Activated CD4-positive, alpha-beta T cell treated with anti-CD3 and anti-CD28 coated beads for 36 hours (primary cell): ENCODE results near the gene AGRP. TPM values are rescaled to one million over a fixed set of nuclear protein-coding genes. Genes with fewer than 3 reads are reported as not detected.

Experiments used
- ATAC-seq: fragments of 200-7000 bp; cut with Tn5 transposase; one replicate; pipeline ENCODE4 v1.10.0; 2021; ENCODE audit warnings: mild to moderate bottlenecking, moderate library complexity
- CTCF ChIA-PET: fragments of 350-600 bp; sonication (Branson Sonifier 250); formaldehyde crosslinking; loops from one replicate; lab custom pipeline; 2021; ENCODE audit warnings: antibody characterized with exemption; lab: Charles Lee
- POLR2A ChIA-PET: fragments of 350-600 bp; sonication (Branson Sonifier 250); formaldehyde crosslinking; loops from one replicate; lab custom pipeline; 2021; ENCODE audit warnings: antibody characterized with exemption, inconsistent platforms; lab: Charles Lee
- DNase-seq: peaks from one replicate; pipeline ENCODE4 v3.0.0-alpha.2; 2020
- H3K27ac Mint-ChIP-seq: one replicate; pipeline ENCODE4 v1.8.0; 2021; ENCODE audit warnings: mixed read lengths
- H3K27me3 Mint-ChIP-seq: one replicate; pipeline ENCODE4 v1.8.0; 2021; ENCODE audit warnings: mixed read lengths
- H3K36me3 Mint-ChIP-seq: one replicate; pipeline ENCODE4 v1.8.0; 2021; ENCODE audit warnings: low read depth, mixed read lengths
- H3K4me1 Mint-ChIP-seq: one replicate; pipeline ENCODE4 v1.8.0; 2021; ENCODE audit warnings: mixed read lengths
- H3K4me3 Mint-ChIP-seq: one replicate; pipeline ENCODE4 v1.8.0; 2021; ENCODE audit warnings: mild to moderate bottlenecking, moderate library complexity, mixed read lengths
- H3K9me3 Mint-ChIP-seq: one replicate; pipeline ENCODE4 v1.8.0; 2021; ENCODE audit warnings: low read depth, mixed read lengths
- intact Hi-C, 2 experiments: fragments of 100-400 bp; cut with DNase I in 1 of 2; cut with micrococcal nuclease in 1 of 2; formaldehyde crosslinking; loops; one replicate each; pipeline versions ENCODE4 v1.14.2 to v1.15.1; 2022 to 2024; cut with DNase I, micrococcal nuclease
- total RNA-seq, 2 experiments: library from RNA; stranded (reverse); gene quantifications; one replicate each; pipeline ENCODE4 v1.2.3, GENCODE V29; 2021

Gene AGRP
- total RNA-seq, 2 experiments from 2014 or later = not detected

DNA sequence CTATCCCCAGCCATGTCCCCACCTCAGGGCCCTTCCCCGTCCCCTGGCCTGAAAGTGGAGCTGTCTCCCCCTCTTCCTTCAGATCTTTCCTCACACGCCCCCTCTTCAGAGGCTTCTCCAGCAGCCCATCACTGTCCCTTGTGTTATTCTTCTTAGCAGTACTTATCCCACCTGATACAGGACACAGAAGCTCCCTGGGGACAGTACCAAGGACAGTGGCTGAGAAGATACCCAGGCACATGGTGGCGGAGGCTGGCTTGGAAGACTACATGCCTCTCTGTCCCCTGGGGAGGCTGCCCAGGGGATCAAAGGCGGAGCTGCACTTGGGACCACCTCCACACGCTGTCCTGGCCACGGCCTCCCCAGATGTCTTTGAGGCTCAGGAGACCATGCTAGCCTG is 28.5 kb downstream of the AGRP start:
- H3K27ac Mint-ChIP-seq = no peak overlapping the region
- no peak overlapping the region for H3K4me3 Mint-ChIP-seq
- H3K9me3 Mint-ChIP-seq = no peaks in the 10 kb centered on the region
- ATAC-seq = no peak
- H3K4me1 Mint-ChIP-seq = peaks cover 8% of the 10 kb centered on the region
- POLR2A ChIA-PET = no interaction called here
- CTCF ChIA-PET = interaction anchor here (0.6 kb wide), 1 partner anchor 287 kb away, joined by 3 read pairs; no protein-coding TSS in a partner anchor
- no peak for DNase-seq
- H3K27me3 Mint-ChIP-seq = no peaks in the 10 kb centered on the region
- intact Hi-C loops = no loop called here
- peaks cover 6% of the 10 kb centered on the region for H3K36me3 Mint-ChIP-seq

DNA sequence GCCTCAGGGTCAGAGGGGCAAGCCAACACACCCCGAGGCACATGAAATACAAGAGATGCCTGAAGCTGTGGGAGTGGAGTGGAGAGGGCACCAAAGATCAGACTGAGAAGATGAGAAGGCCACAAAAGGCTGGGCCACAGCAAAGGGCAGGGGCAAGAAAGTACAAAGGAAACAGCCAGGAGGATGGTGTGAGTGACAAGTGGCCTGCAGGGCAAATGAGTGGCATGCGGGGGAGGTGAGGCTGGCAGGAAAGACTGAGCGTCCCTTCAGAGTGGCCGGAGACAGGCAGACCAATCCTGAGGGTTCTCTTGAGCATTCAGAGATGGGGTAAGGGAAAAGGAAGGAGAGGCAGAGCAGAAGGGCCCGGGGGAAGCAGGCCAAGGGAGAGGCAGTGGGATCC is 29.2 kb downstream of the AGRP start:
- CTCF ChIA-PET = interaction anchor here (0.8 to 1.1 kb wide), 2 partner anchors 28 to 54 kb away, joined by 3 to 5 read pairs; no protein-coding TSS in a partner anchor
- ATAC-seq (no peak), DNase-seq (no peak)
- Mint-ChIP-seq H3K4me3 (no peak overlapping the region), H3K36me3 (peaks cover 6% of the 10 kb centered on the region), H3K27ac (no peak overlapping the region), H3K9me3 (no peaks in the 10 kb centered on the region), H3K27me3 (no peaks in the 10 kb centered on the region), H3K4me1 (peaks cover 8% of the 10 kb centered on the region)
- POLR2A ChIA-PET = no interaction called here
- intact Hi-C loops = no loop called here

DNA sequence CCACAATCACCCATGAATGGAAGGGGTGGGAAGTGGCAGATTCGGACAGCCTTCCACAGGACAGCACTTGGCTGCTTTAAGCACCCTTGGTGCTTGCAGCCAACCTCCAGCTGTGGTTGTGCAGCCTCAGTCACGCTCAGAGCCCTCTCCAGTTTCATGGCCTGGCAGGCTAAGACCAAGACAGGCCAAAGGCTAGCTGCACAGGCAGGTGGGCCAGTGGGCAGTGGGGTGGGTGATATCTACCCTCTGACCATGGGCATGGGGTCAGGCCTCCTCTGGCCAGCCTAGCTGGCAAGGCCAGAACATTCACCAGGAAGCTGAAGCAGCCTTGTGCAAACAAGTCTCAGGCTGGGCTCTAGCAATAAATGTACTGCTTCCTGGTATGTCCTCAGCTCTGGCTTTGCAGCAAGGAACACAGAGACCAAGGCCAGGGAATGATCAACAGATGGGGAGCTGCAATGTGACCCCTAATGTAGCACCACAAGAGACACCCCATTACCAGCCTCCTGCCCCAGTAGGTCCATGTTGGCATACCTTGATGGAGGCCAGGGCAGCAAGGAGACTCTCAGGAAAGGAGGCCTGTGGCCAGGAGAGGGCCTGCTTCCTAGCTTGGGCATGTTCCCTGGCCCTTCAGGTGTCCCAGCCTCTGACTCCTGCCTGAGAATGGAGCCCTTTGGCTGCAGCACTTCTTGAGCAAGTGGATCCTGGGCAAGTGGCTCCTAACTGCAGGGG is 31.5 kb downstream of the AGRP start:
- ATAC-seq (no peak), DNase-seq (no peak)
- peaks cover 4% of the 10 kb centered on the region for H3K4me1 Mint-ChIP-seq
- ChIA-PET CTCF (interaction anchor here (0.6 to 1.4 kb wide), 3 partner anchors 11 to 1831 kb away, joined by 3 to 6 read pairs (median 3); no protein-coding TSS in a partner anchor), POLR2A (no interaction called here)
- no peaks in the 10 kb centered on the region for H3K9me3 Mint-ChIP-seq
- no peak overlapping the region for H3K4me3 Mint-ChIP-seq
- intact Hi-C loops = no loop called here
- H3K27ac Mint-ChIP-seq = no peak overlapping the region
- H3K36me3 Mint-ChIP-seq = peaks cover 6% of the 10 kb centered on the region
- no peaks in the 10 kb centered on the region for H3K27me3 Mint-ChIP-seq

DNA sequence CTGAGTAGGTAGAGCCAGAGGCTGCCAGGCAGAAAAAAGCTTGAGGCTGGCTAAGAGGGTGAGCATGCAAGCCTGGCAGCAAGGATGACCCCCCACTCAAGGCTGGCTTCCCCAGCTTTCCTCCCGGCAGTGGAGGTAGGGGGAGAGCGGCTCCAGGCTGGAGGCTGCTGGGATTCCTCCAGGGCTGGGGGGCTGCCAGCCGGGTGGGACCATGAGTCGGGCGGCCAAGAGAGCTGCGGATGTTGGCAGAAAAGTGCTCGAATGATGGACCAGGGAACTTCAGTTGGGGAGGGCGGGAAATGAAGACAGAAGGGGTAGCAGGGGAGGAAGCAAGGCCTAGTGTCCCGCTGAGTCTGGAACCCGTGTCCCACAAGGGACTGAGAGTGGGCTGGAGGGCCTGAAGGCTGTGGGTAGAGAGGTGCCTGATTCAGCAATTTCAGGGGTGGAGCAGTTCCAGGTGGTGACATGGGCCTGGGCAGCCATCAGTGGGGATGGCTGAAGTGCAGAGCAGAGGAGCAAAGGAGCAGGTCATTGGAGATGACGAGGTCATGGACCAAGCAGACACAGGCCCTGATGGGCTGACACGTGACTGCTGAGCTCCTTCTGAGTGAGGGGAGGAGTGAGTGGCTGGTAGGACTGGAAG is 32.2 kb downstream of the AGRP start:
- H3K9me3 Mint-ChIP-seq = no peaks in the 10 kb centered on the region
- H3K27me3 Mint-ChIP-seq = no peaks in the 10 kb centered on the region
- ChIA-PET POLR2A (no interaction called here), CTCF (interaction anchor here (0.6 to 1.5 kb wide), 5 partner anchors 10 to 1832 kb away, joined by 3 to 5 read pairs (median 3); no protein-coding TSS in a partner anchor)
- H3K27ac Mint-ChIP-seq = no peak overlapping the region
- intact Hi-C loops = no loop called here
- H3K36me3 Mint-ChIP-seq = peaks cover 6% of the 10 kb centered on the region
- H3K4me3 Mint-ChIP-seq = no peak overlapping the region
- DNase-seq (no peak), ATAC-seq (no peak)
- peaks cover under 1% of the 10 kb centered on the region for H3K4me1 Mint-ChIP-seq

DNA sequence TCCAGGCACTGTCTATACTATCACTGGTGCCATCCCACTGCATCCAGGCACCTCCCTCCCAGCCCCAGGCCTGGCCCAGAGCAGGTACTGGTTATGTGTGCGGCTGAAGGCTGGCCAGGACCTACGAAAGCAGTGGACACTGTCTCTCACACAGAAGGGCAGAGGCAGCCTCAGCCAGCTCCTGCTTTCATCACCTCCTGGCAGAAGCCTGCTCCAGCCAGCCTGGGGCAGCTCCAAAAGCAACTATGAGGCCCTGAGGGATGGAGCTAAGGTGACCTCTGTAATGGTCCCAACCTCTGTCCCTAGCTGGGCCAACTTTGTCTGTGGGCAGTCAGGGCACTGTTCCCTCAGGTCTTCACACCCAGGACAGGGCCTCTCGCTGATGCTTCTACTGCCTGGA is 33.6 kb downstream of the AGRP start:
- no peak for DNase-seq
- ChIA-PET POLR2A (no interaction called here), CTCF (interaction anchor here (0.6 to 1.5 kb wide), 5 partner anchors 8 to 155 kb away, joined by 3 to 5 read pairs (median 3); no protein-coding TSS in a partner anchor)
- no peak for ATAC-seq
- intact Hi-C loops = no loop called here
- Mint-ChIP-seq H3K36me3 (peaks cover 6% of the 10 kb centered on the region), H3K27ac (no peak overlapping the region), H3K4me3 (no peak overlapping the region), H3K4me1 (no peaks in the 10 kb centered on the region), H3K27me3 (no peaks in the 10 kb centered on the region), H3K9me3 (no peaks in the 10 kb centered on the region)

DNA sequence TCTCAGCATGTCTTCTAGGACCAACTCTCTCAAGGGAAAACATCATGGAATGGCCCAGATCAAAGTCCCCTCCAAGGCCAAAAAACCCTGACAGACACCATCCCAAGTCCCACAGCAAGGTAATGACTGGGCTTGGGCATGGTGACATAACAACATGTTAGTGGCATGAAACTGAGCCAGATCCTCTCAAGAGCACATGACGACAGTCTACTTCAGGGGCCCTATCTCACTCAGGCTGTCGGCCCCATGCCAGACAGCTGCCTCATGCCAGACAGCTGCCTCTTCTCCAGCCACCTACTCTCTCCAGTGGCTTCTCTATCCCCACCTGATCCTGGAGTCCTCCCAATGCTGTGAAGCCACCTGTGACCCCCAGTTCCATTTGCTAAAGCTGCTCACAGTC is 34.0 kb downstream of the AGRP start:
- Mint-ChIP-seq H3K4me3 (no peak overlapping the region), H3K36me3 (peaks cover 6% of the 10 kb centered on the region), H3K9me3 (no peaks in the 10 kb centered on the region), H3K27me3 (no peaks in the 10 kb centered on the region), H3K4me1 (no peaks in the 10 kb centered on the region), H3K27ac (no peak overlapping the region)
- ChIA-PET POLR2A (no interaction called here), CTCF (interaction anchor here (0.6 to 1.5 kb wide), 3 partner anchors 21 to 152 kb away, joined by 3 to 5 read pairs (median 3); no protein-coding TSS in a partner anchor)
- no peak for ATAC-seq
- DNase-seq = no peak
- intact Hi-C loops = no loop called here

DNA sequence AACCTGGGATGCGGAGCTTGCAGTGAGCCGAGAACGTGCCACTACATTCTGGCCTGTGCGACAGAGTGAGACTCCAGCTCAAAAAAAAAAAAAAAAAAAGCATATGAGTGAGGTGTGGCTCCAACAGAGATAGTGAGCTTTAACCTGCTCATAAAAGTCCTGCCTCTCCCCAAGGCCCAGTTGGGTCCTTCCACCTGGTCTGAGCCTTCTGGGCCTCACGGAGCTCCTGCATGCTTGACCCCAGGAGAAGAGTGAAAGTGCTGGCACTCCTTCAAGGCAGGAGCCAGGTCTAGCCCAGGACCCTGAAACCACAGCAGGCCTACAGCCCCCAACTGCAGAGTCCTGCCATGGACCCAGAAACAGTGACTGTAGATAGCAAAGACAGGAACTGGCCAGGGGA is 34.8 kb downstream of the AGRP start:
- H3K9me3 Mint-ChIP-seq = no peaks in the 10 kb centered on the region
- ChIA-PET POLR2A (interaction anchor here (0.8 kb wide), 1 partner anchor 100 kb away, joined by 4 read pairs; no protein-coding TSS in a partner anchor), CTCF (interaction anchor here (0.5 to 2.9 kb wide), 14 partner anchors 8 to 411 kb away, joined by 3 to 25 read pairs (median 4); no protein-coding TSS in a partner anchor)
- peaks cover 6% of the 10 kb centered on the region for H3K36me3 Mint-ChIP-seq
- H3K27ac Mint-ChIP-seq = no peak overlapping the region
- ATAC-seq (no peak), DNase-seq (no peak)
- intact Hi-C loops = no loop called here
- no peaks in the 10 kb centered on the region for H3K4me1 Mint-ChIP-seq
- H3K27me3 Mint-ChIP-seq = no peaks in the 10 kb centered on the region
- no peak overlapping the region for H3K4me3 Mint-ChIP-seq

DNA sequence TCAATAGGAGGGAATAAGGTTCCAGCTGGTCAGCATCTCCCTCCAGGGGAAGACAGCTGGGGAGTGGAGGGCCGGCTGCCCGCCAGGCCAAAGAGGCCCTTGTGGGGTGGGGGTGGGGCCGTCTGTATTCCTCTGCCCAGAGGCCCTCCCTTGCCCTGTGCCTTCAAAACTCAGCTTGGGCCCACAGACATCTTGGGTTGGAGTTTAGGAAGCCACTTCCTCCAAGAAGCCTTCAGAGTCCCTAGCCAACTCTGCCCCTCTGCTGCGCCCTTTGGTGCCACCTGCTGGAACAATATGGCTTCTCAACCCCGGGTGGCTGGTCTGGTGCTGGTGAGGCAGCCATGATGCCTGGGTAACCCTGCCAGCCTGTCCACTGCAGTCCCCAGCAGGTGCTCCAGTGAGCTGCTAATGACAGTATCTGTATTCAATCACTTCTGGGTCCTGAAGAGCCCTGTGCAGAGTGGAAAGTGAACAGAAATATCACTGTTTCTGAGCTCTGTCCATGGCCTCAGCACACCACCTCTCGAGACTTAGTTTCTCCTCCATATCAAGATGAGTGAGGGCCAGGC is 35.8 kb downstream of the AGRP start:
- Mint-ChIP-seq H3K27ac (no peak overlapping the region), H3K36me3 (peaks cover 2% of the 10 kb centered on the region), H3K27me3 (no peaks in the 10 kb centered on the region), H3K4me3 (no peak overlapping the region), H3K4me1 (no peaks in the 10 kb centered on the region), H3K9me3 (no peaks in the 10 kb centered on the region)
- intact Hi-C loops = loop anchor here (1.0 kb wide), 1 partner anchor 19 kb away; no protein-coding TSS in a partner anchor
- ChIA-PET CTCF (interaction anchor here (0.6 to 2.9 kb wide), 21 partner anchors 9 to 318 kb away, joined by 3 to 25 read pairs (median 4); partner anchors contain the start of gene HSD11B2), POLR2A (no interaction called here)
- peak; percentile 89 for DNase-seq
- peak; percentile 99 for ATAC-seq

DNA sequence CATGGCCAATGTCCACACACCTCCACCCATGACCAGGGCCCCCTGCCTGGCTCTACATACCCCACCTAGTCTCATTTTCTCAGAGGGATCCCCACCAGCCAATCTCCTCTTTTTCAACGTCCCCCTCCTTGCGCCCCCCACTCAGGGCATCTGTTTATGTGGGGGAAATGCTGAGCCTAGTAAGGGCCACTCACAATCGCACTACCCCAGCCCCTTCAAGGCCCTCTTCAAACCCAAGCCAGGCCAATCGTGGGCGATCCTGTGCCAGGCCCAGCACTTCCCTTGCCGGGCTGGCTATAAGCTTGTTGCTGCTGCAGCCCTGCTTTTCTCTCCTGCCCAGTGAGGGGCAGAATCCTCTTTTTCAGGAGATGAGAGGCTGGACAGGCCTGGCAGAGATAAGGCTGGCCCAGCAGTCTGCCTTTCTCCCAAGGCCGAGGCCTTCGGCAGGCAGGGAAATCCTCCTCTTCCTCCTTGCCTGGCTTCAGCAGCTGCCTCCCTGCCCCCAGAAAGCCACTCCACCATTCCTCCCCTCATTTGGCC is 36.3 kb downstream of the AGRP start:
- Mint-ChIP-seq H3K4me1 (no peaks in the 10 kb centered on the region), H3K9me3 (no peaks in the 10 kb centered on the region), H3K27ac (no peak overlapping the region), H3K36me3 (peaks cover 2% of the 10 kb centered on the region), H3K27me3 (no peaks in the 10 kb centered on the region), H3K4me3 (no peak overlapping the region)
- ATAC-seq (no peak), DNase-seq (no peak)
- CTCF ChIA-PET = interaction anchor here (1.0 to 2.9 kb wide), 11 partner anchors 9 to 270 kb away, joined by 3 to 25 read pairs (median 5); no protein-coding TSS in a partner anchor
- intact Hi-C loops = loop anchor here (1.0 kb wide), 1 partner anchor 19 kb away; no protein-coding TSS in a partner anchor
- POLR2A ChIA-PET = no interaction called here

DNA sequence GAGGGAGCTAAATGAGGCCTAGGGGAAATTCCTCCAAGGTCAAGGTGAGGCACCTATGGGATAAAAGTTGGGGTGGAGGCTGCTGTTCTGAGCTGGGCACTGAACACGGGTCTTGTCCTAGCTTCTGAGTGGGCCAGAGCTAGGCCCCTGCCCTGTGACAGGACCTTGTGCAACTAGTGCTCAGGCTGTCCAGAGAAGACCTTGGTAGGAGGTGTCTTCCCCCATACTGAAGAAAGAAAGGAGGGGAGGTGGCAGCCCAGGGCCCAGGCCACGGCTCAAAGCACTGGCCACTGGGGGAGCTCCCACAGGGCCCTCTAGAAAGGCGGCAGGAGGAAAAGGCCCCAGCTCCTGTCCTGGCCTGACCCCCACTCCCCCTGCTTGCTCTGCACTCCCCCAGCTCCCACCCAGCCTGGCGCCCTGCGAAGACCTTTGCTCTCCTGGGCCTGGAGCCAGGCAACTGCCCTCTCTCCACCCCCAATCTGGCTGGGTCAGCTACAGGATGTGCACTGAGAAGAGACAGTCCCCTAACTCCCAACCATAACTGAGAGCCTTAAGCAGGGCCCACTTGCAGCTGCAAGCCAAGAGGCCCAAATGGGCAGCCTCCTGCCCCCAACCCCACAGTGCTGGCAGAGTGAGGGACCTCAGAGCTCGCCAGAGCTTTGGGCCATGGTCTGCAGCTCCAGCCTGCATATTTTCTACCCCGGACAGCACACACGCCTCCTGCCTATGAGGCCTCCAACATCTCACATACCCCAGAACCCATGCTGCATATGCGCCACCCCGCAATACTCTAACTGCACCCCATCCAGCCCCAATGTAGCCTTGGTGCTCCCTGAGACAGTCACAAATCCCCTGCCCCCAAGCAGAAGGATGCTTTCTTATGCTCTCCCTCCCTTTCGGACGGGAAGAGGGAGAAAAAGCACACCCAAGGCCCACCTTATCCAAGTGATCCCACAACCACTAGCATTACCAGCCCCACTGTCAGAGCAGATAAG is 37.1 kb downstream of the AGRP start:
- no peak for ATAC-seq
- H3K4me3 Mint-ChIP-seq = no peak overlapping the region
- ChIA-PET POLR2A (no interaction called here), CTCF (interaction anchor here (0.5 to 2.9 kb wide), 15 partner anchors 10 to 485 kb away, joined by 3 to 25 read pairs (median 4); partner anchors contain the start of gene CES3)
- intact Hi-C loops = no loop called here
- no peak for DNase-seq
- no peaks in the 10 kb centered on the region for H3K9me3 Mint-ChIP-seq
- H3K36me3 Mint-ChIP-seq = peaks cover under 1% of the 10 kb centered on the region
- no peak overlapping the region for H3K27ac Mint-ChIP-seq
- H3K4me1 Mint-ChIP-seq = no peaks in the 10 kb centered on the region
- no peaks in the 10 kb centered on the region for H3K27me3 Mint-ChIP-seq
